SK-N-SH treated with all-trans-retinoic acid at 6 μM for 48 hours (cell line): ENCODE data around the gene CISTR.

Experiments used
- ARNTL ChIP-seq: fragments of 450-650 bp; formaldehyde crosslinking; IDR thresholded peaks from 2 replicates; pipeline ENCODE4 v1.5.0; 2020; ENCODE audit warnings: low read depth, mild to moderate bottlenecking, moderate library complexity, borderline replicate concordance
- RARB ChIP-seq: fragments of 250-450 bp; sonication (Bioruptor Pico); IDR thresholded peaks from 2 replicates; pipeline ENCODE4 v1.8.0; 2021; ENCODE audit warnings: mild to moderate bottlenecking, moderate library complexity
- TCF4 ChIP-seq: fragments of 250-450 bp; sonication (Bioruptor Pico); IDR thresholded peaks from 2 replicates; pipeline ENCODE4 v1.8.0; 2021; ENCODE audit warnings: mild to moderate bottlenecking, moderate library complexity, borderline replicate concordance
- ZFP3 ChIP-seq: fragments of 250-450 bp; sonication (Bioruptor Pico); IDR thresholded peaks from 2 replicates; pipeline ENCODE4 v1.5.0; 2020; ENCODE audit warnings: mild to moderate bottlenecking, moderate library complexity
- ZNF70 ChIP-seq: fragments of 450-650 bp; formaldehyde crosslinking; IDR thresholded peaks from 2 replicates; pipeline ENCODE4 v1.5.0; 2020; ENCODE audit warnings: mild to moderate bottlenecking, moderate library complexity
- TF ChIP-seq, protein P1 (sequence below): fragments of 250-450 bp; sonication (Bioruptor Pico); IDR thresholded peaks from 2 replicates; pipeline ENCODE4 v1.8.0; 2020; ENCODE audit warnings: mild to moderate bottlenecking, moderate library complexity, borderline replicate concordance
- TF ChIP-seq, protein P2 (sequence below): fragments of 250-450 bp; sonication (Bioruptor Pico); IDR thresholded peaks from 2 replicates; pipeline ENCODE4 v1.5.1; 2021; ENCODE audit warnings: mild to moderate bottlenecking, moderate library complexity
- TF ChIP-seq, protein P3 (sequence below): fragments of 250-450 bp; sonication (Bioruptor Pico); IDR thresholded peaks from 2 replicates; pipeline ENCODE4 v1.5.1; 2020; ENCODE audit warnings: low read depth, mild to moderate bottlenecking, moderate library complexity

DNA sequence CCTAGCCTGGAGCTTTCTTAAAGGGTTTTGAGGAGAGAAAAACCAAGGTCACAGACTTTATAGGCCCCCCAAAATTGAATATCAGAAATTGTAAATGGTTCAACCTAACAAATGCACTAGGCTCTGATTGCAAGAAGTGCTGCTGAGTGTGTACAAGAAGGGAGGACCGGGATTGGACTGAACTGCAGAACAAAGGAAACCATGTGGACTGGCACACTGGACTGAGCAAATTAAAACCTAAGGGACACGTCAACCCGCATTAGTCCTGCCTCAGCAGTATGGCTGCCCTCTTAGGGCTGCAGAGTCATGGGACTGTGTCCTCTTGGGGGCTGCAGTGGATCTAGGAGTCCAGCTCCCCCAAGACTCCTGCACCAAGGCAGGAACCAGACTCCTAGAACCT is 842 bp upstream of the CISTR start:
- no peak for TF ChIP-seq ZNF70 (CRISPR knock-in tag)
- no peak for TF ChIP-seq ARNTL (CRISPR knock-in tag)
- TF ChIP-seq, protein P1, sequence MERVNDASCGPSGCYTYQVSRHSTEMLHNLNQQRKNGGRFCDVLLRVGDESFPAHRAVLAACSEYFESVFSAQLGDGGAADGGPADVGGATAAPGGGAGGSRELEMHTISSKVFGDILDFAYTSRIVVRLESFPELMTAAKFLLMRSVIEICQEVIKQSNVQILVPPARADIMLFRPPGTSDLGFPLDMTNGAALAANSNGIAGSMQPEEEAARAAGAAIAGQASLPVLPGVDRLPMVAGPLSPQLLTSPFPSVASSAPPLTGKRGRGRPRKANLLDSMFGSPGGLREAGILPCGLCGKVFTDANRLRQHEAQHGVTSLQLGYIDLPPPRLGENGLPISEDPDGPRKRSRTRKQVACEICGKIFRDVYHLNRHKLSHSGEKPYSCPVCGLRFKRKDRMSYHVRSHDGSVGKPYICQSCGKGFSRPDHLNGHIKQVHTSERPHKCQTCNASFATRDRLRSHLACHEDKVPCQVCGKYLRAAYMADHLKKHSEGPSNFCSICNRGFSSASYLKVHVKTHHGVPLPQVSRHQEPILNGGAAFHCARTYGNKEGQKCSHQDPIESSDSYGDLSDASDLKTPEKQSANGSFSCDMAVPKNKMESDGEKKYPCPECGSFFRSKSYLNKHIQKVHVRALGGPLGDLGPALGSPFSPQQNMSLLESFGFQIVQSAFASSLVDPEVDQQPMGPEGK (CRISPR knock-in tag) = no peak
- no peak for TF ChIP-seq RARB (CRISPR knock-in tag)
- TF ChIP-seq TCF4 (CRISPR knock-in tag) = no peak
- TF ChIP-seq, protein P2, sequence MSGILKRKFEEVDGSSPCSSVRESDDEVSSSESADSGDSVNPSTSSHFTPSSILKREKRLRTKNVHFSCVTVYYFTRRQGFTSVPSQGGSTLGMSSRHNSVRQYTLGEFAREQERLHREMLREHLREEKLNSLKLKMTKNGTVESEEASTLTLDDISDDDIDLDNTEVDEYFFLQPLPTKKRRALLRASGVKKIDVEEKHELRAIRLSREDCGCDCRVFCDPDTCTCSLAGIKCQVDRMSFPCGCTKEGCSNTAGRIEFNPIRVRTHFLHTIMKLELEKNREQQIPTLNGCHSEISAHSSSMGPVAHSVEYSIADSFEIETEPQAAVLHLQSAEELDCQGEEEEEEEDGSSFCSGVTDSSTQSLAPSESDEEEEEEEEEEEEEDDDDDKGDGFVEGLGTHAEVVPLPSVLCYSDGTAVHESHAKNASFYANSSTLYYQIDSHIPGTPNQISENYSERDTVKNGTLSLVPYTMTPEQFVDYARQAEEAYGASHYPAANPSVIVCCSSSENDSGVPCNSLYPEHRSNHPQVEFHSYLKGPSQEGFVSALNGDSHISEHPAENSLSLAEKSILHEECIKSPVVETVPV (CRISPR knock-in tag) = no peak
- TF ChIP-seq, protein P3, sequence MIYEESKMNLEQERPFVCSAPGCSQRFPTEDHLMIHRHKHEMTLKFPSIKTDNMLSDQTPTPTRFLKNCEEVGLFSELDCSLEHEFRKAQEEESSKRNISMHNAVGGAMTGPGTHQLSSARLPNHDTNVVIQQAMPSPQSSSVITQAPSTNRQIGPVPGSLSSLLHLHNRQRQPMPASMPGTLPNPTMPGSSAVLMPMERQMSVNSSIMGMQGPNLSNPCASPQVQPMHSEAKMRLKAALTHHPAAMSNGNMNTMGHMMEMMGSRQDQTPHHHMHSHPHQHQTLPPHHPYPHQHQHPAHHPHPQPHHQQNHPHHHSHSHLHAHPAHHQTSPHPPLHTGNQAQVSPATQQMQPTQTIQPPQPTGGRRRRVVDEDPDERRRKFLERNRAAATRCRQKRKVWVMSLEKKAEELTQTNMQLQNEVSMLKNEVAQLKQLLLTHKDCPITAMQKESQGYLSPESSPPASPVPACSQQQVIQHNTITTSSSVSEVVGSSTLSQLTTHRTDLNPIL (CRISPR knock-in tag) = no peak
- no peak for TF ChIP-seq ZFP3 (CRISPR knock-in tag)
